NT2/D1 (cell line): ENCODE measurements around the gene RHBDL1.
A peak's percentile ranks its signal among the peaks of the same experiment; 100 is the strongest.

Experiments used
- DNase-seq: peaks from one replicate; pipeline ENCODE4 v3.0.0-alpha.2; 2011; ENCODE audit warnings: low read depth, low spot score
- H3K27me3 ChIP-seq: 2 replicates; pipeline ENCODE4 v1.6.0; 2011; ENCODE audit warnings: mild to moderate bottlenecking; ENCODE audit not compliant: insufficient read length, insufficient read depth
- H3K36me3 ChIP-seq: 2 replicates; pipeline ENCODE4 v1.6.1; 2011; ENCODE audit warnings: mild to moderate bottlenecking, low read length, mixed read lengths; ENCODE audit not compliant: insufficient read depth, insufficient read length
- H3K4me1 ChIP-seq: 2 replicates; pipeline ENCODE4 v1.5.1; 2011; ENCODE audit not compliant: insufficient read depth, insufficient read length
- H3K4me3 ChIP-seq: 2 replicates; pipeline ENCODE4 v1.5.1; 2011; ENCODE audit warnings: low read depth; ENCODE audit not compliant: insufficient read length
- H3K9ac ChIP-seq: 2 replicates; pipeline ENCODE4 v1.6.0; 2011; ENCODE audit warnings: low read depth; ENCODE audit not compliant: insufficient read length
- H3K9me3 ChIP-seq: 2 replicates; pipeline ENCODE4 v1.5.1; 2011; ENCODE audit warnings: mild to moderate bottlenecking, low read length; ENCODE audit not compliant: insufficient read depth
- SUZ12 ChIP-seq: IDR thresholded peaks from 2 replicates; pipeline ENCODE4 v1.6.1; 2011; ENCODE audit not compliant: insufficient read length, insufficient read depth; ENCODE audit errors: extremely low read depth
- YY1 ChIP-seq: IDR thresholded peaks from 2 replicates; pipeline ENCODE4 v1.6.1; 2011; ENCODE audit not compliant: insufficient read length, insufficient read depth
- ZNF274 ChIP-seq: IDR thresholded peaks from 2 replicates; pipeline ENCODE4 v1.6.1; 2011; ENCODE audit warnings: mild to moderate bottlenecking, low read depth, low read length

The RHBDL1 gene

DNA sequence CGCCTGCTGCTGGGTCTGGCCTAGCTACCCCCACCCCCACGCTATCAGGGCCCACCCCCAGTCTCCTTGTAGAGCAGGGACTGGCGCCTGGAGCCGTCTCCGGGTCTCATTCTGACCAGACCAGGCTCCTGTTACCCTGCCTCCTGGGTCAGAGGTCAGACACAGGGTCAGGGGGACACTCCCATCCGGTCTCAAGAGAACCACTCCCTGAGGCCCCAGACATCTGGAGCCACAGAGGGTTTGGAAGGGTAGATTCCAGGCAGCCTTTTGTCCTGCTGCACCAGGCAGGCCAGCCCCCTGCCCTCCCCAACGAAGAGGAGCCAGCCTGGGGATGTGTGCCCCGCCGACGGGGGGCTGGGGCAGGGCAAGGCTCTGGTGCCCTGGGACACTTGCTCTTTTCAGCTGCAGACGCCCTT, 45.6 kb upstream of the RHBDL1 start:
- H3K4me3 ChIP-seq = peak overlapping the region; percentile 46
- no peak for DNase-seq

DNA sequence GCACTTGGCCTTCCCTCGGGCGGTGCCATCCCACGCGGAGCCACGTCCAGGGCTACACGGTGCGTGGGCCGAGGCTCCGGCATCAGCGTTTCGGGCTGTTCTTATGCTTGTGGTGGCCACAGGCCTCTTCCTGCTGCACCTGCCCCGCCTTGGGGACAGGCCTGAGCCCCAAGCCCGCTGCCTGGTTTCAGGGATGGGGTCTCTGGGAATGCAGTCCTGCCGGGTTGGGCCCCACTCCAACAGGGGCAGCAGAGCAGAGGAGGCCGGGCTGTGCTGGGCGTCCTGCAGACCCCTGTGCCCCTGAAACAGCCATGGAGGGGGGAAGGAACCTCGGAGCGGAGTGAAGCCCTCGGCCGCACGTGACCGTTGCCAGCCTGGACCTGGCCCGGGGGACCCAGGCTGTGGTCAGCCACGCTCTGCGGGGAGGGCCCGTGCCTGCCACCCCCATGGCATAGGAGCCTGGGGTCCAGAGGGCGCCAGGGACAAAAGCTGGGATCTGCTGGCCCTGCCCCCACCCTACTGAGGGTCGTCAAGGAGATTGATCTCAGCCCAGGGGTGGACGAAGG, 45.1 kb upstream of the RHBDL1 start:
- Histone ChIP-seq H3K4me3 (peak overlapping the region; percentile 46), H3K27me3 (no peaks in the 10 kb centered on the region), H3K9ac (peak overlapping the region; percentile 87), H3K4me1 (peaks cover 52% of the 10 kb centered on the region), H3K9me3 (no peaks in the 10 kb centered on the region), H3K36me3 (peaks cover 55% of the 10 kb centered on the region)
- TF ChIP-seq YY1 (no peak), SUZ12 (no peak), ZNF274 (no peak)
- DNase-seq = no peak

More for the DNA sequence above, 45.6 kb upstream of the RHBDL1 start:
- no peaks in the 10 kb centered on the region for H3K27me3 ChIP-seq
- H3K36me3 ChIP-seq = peaks cover 56% of the 10 kb centered on the region
- H3K9me3 ChIP-seq = no peaks in the 10 kb centered on the region
- H3K9ac ChIP-seq = peak overlapping the region; percentile 87
- TF ChIP-seq SUZ12 (no peak), ZNF274 (no peak), YY1 (no peak)
- peaks cover 53% of the 10 kb centered on the region for H3K4me1 ChIP-seq

DNA sequence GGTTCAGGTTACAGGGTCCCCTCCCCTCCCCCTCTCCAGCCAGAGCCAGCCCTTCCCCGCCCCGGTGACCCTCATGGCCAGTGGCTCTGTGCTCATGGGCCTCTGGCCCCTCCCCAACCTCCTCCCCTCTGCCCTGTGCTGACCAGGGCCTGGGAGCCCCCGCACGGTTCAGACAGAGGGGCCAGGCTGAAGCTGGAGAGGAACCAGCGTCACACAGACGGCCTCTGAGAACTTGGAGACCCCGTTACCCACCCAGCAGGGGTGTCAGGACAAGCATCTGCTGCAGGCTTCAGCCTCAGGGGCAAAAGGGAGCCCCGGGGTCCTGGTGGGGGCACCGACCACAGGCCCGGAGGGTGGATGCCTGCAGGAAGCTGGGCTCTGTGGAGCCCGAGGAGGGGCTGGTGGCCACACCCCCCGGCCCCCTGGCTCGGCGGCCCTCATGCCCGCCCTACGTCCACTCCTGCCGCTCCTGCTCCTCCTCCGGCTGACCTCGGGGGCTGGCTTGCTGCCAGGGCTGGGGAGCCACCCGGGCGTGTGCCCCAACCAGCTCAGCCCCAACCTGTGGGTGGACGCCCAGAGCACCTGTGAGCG, 44.6 kb upstream of the RHBDL1 start, which contains the start of gene WFIKKN1:
TSS of gene WFIKKN1 (plus strand) at position 171 of the 591 bp plus-strand sequence. CDS start at position 440, 269 bp downstream.
- no peak for DNase-seq
- peak within 1 kb of the TSS; percentile 87 for H3K9ac ChIP-seq
- no peak for TF ChIP-seq ZNF274
- no peak for TF ChIP-seq SUZ12
- H3K4me3 ChIP-seq = peak within 1 kb of the TSS; percentile 46
- H3K4me1 ChIP-seq = peaks cover 54% of the 10 kb centered on the region
- H3K9me3 ChIP-seq = no peaks in the 10 kb centered on the region
- peaks cover 49% of the 10 kb centered on the region for H3K36me3 ChIP-seq
- H3K27me3 ChIP-seq = no peaks in the 10 kb centered on the region

DNA sequence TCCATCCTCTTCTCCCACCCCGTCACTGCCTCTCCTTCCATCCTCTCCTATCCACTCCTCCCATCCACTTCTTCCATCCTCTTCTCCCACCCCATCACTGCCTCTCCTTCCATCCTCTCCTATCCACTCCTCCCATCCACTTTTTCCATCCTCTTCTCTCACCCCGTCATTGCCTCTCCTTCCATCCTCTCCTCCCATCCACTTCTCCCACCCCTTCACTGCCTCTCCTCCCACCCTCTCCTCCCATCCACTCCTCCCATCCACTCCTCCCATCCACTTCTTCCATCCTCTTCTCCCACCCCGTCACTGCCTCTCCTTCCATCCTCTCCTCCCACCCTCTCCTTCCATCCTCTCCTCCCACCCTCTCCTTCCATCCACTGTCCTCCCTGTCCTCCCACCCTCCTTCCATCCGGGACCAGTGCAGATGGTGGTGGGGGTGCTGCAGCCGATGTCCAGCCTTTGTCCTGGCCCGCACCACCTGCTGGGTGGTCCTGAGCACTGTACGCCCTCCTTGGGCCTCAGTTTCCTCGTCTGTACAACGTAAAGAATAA, 43.6 kb upstream of the RHBDL1 start:
- H3K4me3 ChIP-seq = no peak overlapping the region
- TF ChIP-seq SUZ12 = no peak
- TF ChIP-seq ZNF274 = no peak
- TF ChIP-seq YY1 = no peak
- peaks cover 44% of the 10 kb centered on the region for H3K36me3 ChIP-seq
- H3K9me3 ChIP-seq = no peaks in the 10 kb centered on the region
- H3K9ac ChIP-seq = peak overlapping the region; percentile 44
- DNase-seq = no peak
- H3K4me1 ChIP-seq = peaks cover 49% of the 10 kb centered on the region
- H3K27me3 ChIP-seq = no peaks in the 10 kb centered on the region

DNA sequence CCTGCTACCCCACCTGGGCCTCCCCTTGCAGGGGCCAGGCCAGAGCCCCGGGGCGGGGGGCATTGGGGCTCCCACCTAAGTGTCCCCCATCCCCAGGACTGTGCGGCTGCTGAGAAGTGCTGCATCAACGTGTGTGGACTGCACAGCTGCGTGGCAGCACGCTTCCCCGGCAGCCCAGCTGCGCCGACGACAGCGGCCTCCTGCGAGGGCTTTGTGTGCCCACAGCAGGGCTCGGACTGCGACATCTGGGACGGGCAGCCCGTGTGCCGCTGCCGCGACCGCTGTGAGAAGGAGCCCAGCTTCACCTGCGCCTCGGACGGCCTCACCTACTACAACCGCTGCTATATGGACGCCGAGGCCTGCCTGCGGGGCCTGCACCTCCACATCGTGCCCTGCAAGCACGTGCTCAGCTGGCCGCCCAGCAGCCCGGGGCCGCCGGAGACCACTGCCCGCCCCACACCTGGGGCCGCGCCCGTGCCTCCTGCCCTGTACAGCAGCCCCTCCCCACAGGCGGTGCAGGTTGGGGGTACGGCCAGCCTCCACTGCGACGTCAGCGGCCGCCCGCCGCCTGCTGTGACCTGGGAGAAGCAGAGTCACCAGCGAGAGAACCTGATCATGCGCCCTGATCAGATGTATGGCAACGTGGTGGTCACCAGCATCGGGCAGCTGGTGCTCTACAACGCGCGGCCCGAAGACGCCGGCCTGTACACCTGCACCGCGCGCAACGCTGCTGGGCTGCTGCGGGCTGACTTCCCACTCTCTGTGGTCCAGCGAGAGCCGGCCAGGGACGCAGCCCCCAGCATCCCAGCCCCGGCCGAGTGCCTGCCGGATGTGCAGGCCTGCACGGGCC, 42.8 kb upstream of the RHBDL1 start:
- Histone ChIP-seq H3K4me1 (peaks cover 44% of the 10 kb centered on the region), H3K9me3 (no peaks in the 10 kb centered on the region), H3K4me3 (no peak overlapping the region), H3K36me3 (peaks cover 39% of the 10 kb centered on the region), H3K9ac (peak overlapping the region; percentile 44), H3K27me3 (no peaks in the 10 kb centered on the region)
- DNase-seq = no peak
- no peak for TF ChIP-seq ZNF274
- TF ChIP-seq SUZ12 = no peak
- no peak for TF ChIP-seq YY1

DNA sequence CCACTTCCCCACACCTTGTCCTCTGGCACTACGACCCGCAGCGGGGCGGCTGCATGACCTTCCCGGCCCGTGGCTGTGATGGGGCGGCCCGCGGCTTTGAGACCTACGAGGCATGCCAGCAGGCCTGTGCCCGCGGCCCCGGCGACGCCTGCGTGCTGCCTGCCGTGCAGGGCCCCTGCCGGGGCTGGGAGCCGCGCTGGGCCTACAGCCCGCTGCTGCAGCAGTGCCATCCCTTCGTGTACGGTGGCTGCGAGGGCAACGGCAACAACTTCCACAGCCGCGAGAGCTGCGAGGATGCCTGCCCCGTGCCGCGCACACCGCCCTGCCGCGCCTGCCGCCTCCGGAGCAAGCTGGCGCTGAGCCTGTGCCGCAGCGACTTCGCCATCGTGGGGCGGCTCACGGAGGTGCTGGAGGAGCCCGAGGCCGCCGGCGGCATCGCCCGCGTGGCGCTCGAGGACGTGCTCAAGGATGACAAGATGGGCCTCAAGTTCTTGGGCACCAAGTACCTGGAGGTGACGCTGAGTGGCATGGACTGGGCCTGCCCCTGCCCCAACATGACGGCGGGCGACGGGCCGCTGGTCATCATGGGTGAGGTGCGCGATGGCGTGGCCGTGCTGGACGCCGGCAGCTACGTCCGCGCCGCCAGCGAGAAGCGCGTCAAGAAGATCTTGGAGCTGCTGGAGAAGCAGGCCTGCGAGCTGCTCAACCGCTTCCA, 42.0 kb upstream of the RHBDL1 start:
- Histone ChIP-seq H3K9me3 (no peaks in the 10 kb centered on the region), H3K36me3 (peaks cover 33% of the 10 kb centered on the region), H3K9ac (no peak overlapping the region), H3K4me3 (no peak overlapping the region), H3K27me3 (no peaks in the 10 kb centered on the region), H3K4me1 (peaks cover 44% of the 10 kb centered on the region)
- TF ChIP-seq YY1 (no peak), SUZ12 (no peak), ZNF274 (no peak)
- DNase-seq = no peak
